Ishikawa (cell line): ENCODE results near the gene RASAL2.

Source experiments
- CEBPB ChIP-seq: IDR thresholded peaks from 2 replicates; pipeline ENCODE4 v1.6.1; 2012
- CREB1 ChIP-seq: IDR thresholded peaks from 2 replicates; pipeline ENCODE4 v1.6.1; 2012; ENCODE audit warnings: low read depth
- EGR1 ChIP-seq: IDR thresholded peaks from 2 replicates; pipeline ENCODE4 v1.6.1; 2012
- EP300 ChIP-seq: IDR thresholded peaks from 2 replicates; pipeline ENCODE4 v1.6.1; 2012; ENCODE audit warnings: borderline replicate concordance
- FOXM1 ChIP-seq: IDR thresholded peaks from 2 replicates; pipeline ENCODE4 v1.6.1; 2012; ENCODE audit warnings: low read depth, borderline replicate concordance
- MAX ChIP-seq: IDR thresholded peaks from 2 replicates; pipeline ENCODE4 v1.6.1; 2012
- NFIC ChIP-seq: IDR thresholded peaks from 2 replicates; pipeline ENCODE4 v1.6.1; 2012
- RAD21 ChIP-seq: IDR thresholded peaks from 2 replicates; pipeline ENCODE4 v1.6.1; 2012; ENCODE audit warnings: low read depth
- TAF1 ChIP-seq: IDR thresholded peaks from 2 replicates; pipeline ENCODE4 v1.6.1; 2012; ENCODE audit warnings: low read depth, mild to moderate bottlenecking
- TCF12 ChIP-seq: IDR thresholded peaks from 2 replicates; pipeline ENCODE4 v1.6.1; 2012; ENCODE audit warnings: low read depth
- TEAD4 ChIP-seq: IDR thresholded peaks from 2 replicates; pipeline ENCODE4 v1.6.1; 2012
- YY1 ChIP-seq: IDR thresholded peaks from 2 replicates; pipeline ENCODE4 v1.6.1; 2012; ENCODE audit warnings: low read depth
- TF ChIP-seq, protein P1 (sequence below): IDR thresholded peaks from 2 replicates; pipeline ENCODE4 v1.6.1; 2012; ENCODE audit warnings: low read depth, mild to moderate bottlenecking
- TF ChIP-seq, protein P2 (sequence below): IDR thresholded peaks from 2 replicates; pipeline ENCODE4 v1.6.1; 2012

DNA sequence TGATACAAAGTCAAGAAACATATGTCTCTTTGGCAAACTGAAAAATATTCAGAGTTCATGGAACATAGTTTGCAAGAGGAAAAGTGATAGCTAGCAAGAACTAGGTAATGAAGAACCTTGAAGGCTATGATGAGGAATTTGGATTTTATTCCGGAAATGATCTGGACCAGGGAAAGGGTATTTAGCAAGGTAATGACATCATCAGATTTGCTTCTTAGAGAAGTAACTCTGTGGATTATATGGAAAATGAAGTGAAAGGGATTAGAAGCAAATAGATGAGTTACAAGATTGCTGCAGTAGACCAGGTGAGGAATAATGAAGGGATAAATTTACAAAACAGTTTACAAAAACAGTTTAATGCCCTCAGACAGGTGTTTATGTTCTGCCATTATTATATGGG is 197.3 kb downstream of the RASAL2 start:
- TF ChIP-seq YY1 (no peak), MAX (no peak), TCF12 (no peak), EP300 (no peak), TAF1 (no peak), EGR1 (no peak), CEBPB (no peak), RAD21 (no peak), NFIC (no peak), CREB1 (no peak), FOXM1 (no peak), TEAD4 (no peak)
- TF ChIP-seq, protein P1, sequence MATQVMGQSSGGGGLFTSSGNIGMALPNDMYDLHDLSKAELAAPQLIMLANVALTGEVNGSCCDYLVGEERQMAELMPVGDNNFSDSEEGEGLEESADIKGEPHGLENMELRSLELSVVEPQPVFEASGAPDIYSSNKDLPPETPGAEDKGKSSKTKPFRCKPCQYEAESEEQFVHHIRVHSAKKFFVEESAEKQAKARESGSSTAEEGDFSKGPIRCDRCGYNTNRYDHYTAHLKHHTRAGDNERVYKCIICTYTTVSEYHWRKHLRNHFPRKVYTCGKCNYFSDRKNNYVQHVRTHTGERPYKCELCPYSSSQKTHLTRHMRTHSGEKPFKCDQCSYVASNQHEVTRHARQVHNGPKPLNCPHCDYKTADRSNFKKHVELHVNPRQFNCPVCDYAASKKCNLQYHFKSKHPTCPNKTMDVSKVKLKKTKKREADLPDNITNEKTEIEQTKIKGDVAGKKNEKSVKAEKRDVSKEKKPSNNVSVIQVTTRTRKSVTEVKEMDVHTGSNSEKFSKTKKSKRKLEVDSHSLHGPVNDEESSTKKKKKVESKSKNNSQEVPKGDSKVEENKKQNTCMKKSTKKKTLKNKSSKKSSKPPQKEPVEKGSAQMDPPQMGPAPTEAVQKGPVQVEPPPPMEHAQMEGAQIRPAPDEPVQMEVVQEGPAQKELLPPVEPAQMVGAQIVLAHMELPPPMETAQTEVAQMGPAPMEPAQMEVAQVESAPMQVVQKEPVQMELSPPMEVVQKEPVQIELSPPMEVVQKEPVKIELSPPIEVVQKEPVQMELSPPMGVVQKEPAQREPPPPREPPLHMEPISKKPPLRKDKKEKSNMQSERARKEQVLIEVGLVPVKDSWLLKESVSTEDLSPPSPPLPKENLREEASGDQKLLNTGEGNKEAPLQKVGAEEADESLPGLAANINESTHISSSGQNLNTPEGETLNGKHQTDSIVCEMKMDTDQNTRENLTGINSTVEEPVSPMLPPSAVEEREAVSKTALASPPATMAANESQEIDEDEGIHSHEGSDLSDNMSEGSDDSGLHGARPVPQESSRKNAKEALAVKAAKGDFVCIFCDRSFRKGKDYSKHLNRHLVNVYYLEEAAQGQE: no peak
- TF ChIP-seq, protein P2, sequence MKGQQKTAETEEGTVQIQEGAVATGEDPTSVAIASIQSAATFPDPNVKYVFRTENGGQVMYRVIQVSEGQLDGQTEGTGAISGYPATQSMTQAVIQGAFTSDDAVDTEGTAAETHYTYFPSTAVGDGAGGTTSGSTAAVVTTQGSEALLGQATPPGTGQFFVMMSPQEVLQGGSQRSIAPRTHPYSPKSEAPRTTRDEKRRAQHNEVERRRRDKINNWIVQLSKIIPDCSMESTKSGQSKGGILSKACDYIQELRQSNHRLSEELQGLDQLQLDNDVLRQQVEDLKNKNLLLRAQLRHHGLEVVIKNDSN: no peak
